HG03439 (cell line): ENCODE data around the gene RAB3C.
"Not testable (repeated sequence)": the region's sequence is repeated elsewhere in the genome, so short reads cannot be mapped to it uniquely, and the experiment has no call there.

Experiments
- ATAC-seq: cut with Tn5 transposase; IDR thresholded peaks from one replicate; pipeline ENCODE4 v1.9.1; 2021; ENCODE audit warnings: mild to moderate bottlenecking, moderate library complexity; ENCODE audit not compliant: unreplicated experiment

Gene RAB3C

GRCh38 chr5:58672521-58672920 lies 89.6 kb downstream of the RAB3C start:
- no peak for ATAC-seq

GRCh38 chr5:58674070-58674469 lies 91.2 kb downstream of the RAB3C start:
- ATAC-seq, result no peak

- ATAC-seq, result no peak
Measured at GRCh38 chr5:58674711-58675110, 91.8 kb downstream of the RAB3C start.

- ATAC-seq, result no peak
Measured at GRCh38 chr5:58675341-58675740, 92.5 kb downstream of the RAB3C start.

GRCh38 chr5:58677650-58678049 lies 94.8 kb downstream of the RAB3C start:
- no peak for ATAC-seq

GRCh38 chr5:58680503-58680902 lies 97.6 kb downstream of the RAB3C start:
- no peak for ATAC-seq

GRCh38 chr5:58681943-58682342 lies 99.1 kb downstream of the RAB3C start:
- no peak for ATAC-seq

- no peak for ATAC-seq
Measured at GRCh38 chr5:58683567-58683966, 100.7 kb downstream of the RAB3C start.

- ATAC-seq, result no peak
Measured at GRCh38 chr5:58687079-58687478, 104.2 kb downstream of the RAB3C start.

GRCh38 chr5:58687595-58687994 lies 104.7 kb downstream of the RAB3C start:
- ATAC-seq, result no peak

- ATAC-seq, result not testable (repeated sequence)
Measured at GRCh38 chr5:58699088-58699761, 116.3 kb downstream of the RAB3C start.

GRCh38 chr5:58699762-58700118 lies 116.9 kb downstream of the RAB3C start:
- ATAC-seq, result no peak

GRCh38 chr5:58703925-58704555 lies 121.2 kb downstream of the RAB3C start:
- no peak for ATAC-seq

GRCh38 chr5:58706736-58707135 lies 123.9 kb downstream of the RAB3C start:
- ATAC-seq, result no peak

GRCh38 chr5:58708456-58708855 lies 125.6 kb downstream of the RAB3C start:
- no peak for ATAC-seq

GRCh38 chr5:58710425-58710824 lies 127.5 kb downstream of the RAB3C start:
- not testable (repeated sequence) for ATAC-seq

- ATAC-seq, result no peak
Measured at GRCh38 chr5:58710871-58711270, 128.0 kb downstream of the RAB3C start.

- ATAC-seq, result no peak
Measured at GRCh38 chr5:58711965-58712364, 129.1 kb downstream of the RAB3C start.

GRCh38 chr5:58714046-58714445 lies 131.2 kb downstream of the RAB3C start:
- ATAC-seq, result no peak

- no peak for ATAC-seq
Measured at GRCh38 chr5:58715997-58716656, 133.3 kb downstream of the RAB3C start.

GRCh38 chr5:58716713-58717112 lies 133.8 kb downstream of the RAB3C start:
- ATAC-seq, result no peak

- no peak for ATAC-seq
Measured at GRCh38 chr5:58717303-58718007, 134.6 kb downstream of the RAB3C start.
